GM23248 (cell line): ENCODE results near the gene NXPH4.

Source experiments
- EZH2 ChIP-seq: fragments of 200-600 bp; sonication (generic); IDR thresholded peaks from 2 replicates; pipeline ENCODE4 v1.6.1; 2018; ENCODE audit warnings: antibody characterized with exemption, mild to moderate bottlenecking; ENCODE audit not compliant: insufficient read depth, poor library complexity, severe bottlenecking
- EZH2phosphoT487 ChIP-seq: fragments of 200-600 bp; sonication (generic); IDR thresholded peaks from 2 replicates; pipeline ENCODE4 v1.6.1; 2018; ENCODE audit warnings: antibody characterized with exemption, moderate library complexity, mild to moderate bottlenecking, low read depth; ENCODE audit not compliant: insufficient read depth

DNA sequence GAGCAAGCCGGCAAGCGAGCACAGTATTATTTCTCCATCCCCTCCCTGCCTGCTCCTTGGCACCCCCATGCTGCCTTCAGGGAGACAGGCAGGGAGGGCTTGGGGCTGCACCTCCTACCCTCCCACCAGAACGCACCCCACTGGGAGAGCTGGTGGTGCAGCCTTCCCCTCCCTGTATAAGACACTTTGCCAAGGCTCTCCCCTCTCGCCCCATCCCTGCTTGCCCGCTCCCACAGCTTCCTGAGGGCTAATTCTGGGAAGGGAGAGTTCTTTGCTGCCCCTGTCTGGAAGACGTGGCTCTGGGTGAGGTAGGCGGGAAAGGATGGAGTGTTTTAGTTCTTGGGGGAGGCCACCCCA is 3.9 kb upstream of the NXPH4 start:
- TF ChIP-seq EZH2: no peak
- no peak for TF ChIP-seq EZH2phosphoT487
